K562 (cell line): ENCODE data around the gene MCCD1. TPM values are rescaled to one million over a fixed set of nuclear protein-coding genes. Genes with fewer than 3 reads are reported as not detected.

Experiments
- ARID3A ChIP-seq: IDR thresholded peaks from 2 replicates; pipeline ENCODE4 v1.6.1; 2012; ENCODE audit warnings: low read depth, low read length, improper control_type of control experiment, borderline replicate concordance
- ETS2 ChIP-seq: IDR thresholded peaks from 2 replicates; pipeline ENCODE4 v1.6.1; 2016; ENCODE audit warnings: borderline replicate concordance, missing genetic modification characterization, mild to moderate bottlenecking, moderate library complexity, missing compliant biosample characterization; ENCODE audit not compliant: poor library complexity, severe bottlenecking
- HOXB6 ChIP-seq: fragments of 250-450 bp; sonication (Bioruptor Pico); IDR thresholded peaks from 2 replicates; pipeline ENCODE4 v1.5.1; 2022; ENCODE audit warnings: mild to moderate bottlenecking, borderline replicate concordance
- JUND ChIP-seq, 2 experiments: IDR thresholded peaks; 2 replicates in 1 of 2; 3 replicates in 1 of 2; pipeline ENCODE4 v1.6.1; 2011; ENCODE audit warnings: borderline replicate concordance in 2 of 2, low read depth in 2 of 2, low read length in 2 of 2, improper control_type of control experiment in 1 of 2, missing biosample characterization in 1 of 2, missing genetic modification characterization in 1 of 2, missing genetic modification reagents in 1 of 2
- MEIS2 ChIP-seq: fragments of 450-650 bp; IDR thresholded peaks from 2 replicates; pipeline ENCODE4 v1.6.1; 2014; ENCODE audit warnings: mild to moderate bottlenecking; ENCODE audit not compliant: partially characterized antibody
- NCOA1 ChIP-seq: fragments of 450-650 bp; IDR thresholded peaks from 2 replicates; pipeline ENCODE4 v1.6.1; 2016; ENCODE audit warnings: low read depth
- NUFIP1 ChIP-seq: fragments of 450-650 bp; IDR thresholded peaks from 2 replicates; pipeline ENCODE4 v1.6.1; 2018; ENCODE audit not compliant: partially characterized antibody
- POLR2AphosphoS2 ChIP-seq: IDR thresholded peaks from 2 replicates; pipeline ENCODE4 v1.6.1; 2012; ENCODE audit warnings: low read length, improper control_type of control experiment
- POLR2AphosphoS5 ChIP-seq: IDR thresholded peaks from 2 replicates; pipeline ENCODE4 v1.6.1; 2011; ENCODE audit warnings: mild to moderate bottlenecking, low read depth, low read length, moderate library complexity; ENCODE audit not compliant: control insufficient read depth, insufficient read depth
- RBM17 ChIP-seq: fragments of 200-400 bp; formaldehyde crosslinking; IDR thresholded peaks from 2 replicates; pipeline ENCODE4 v1.6.1; 2017; ENCODE audit warnings: low read depth, mild to moderate bottlenecking, low read length, borderline replicate concordance
- SREBF1 ChIP-seq: fragments of 150-350 bp; IDR thresholded peaks from 2 replicates; pipeline ENCODE4 v1.6.1; 2014; ENCODE audit warnings: antibody characterized with exemption, low read depth, low read length, borderline replicate concordance
- SRSF1 ChIP-seq: fragments of 200-400 bp; formaldehyde crosslinking; IDR thresholded peaks from 2 replicates; pipeline ENCODE4 v1.6.1; 2017; ENCODE audit warnings: mild to moderate bottlenecking, low read depth, low read length, moderate library complexity
- TBP ChIP-seq: optimal IDR thresholded peaks from 2 replicates; pipeline ENCODE3; 2011; ENCODE audit warnings: low read depth, low read length, improper control_type of control experiment
- TGIF2 ChIP-seq: sonication (generic); formaldehyde crosslinking; IDR thresholded peaks from 2 replicates; pipeline ENCODE4 v1.8.1; 2022; ENCODE audit warnings: mild to moderate bottlenecking, missing genetic modification reagents, moderate library complexity
- THRAP3 ChIP-seq: fragments of 450-650 bp; IDR thresholded peaks from 2 replicates; pipeline ENCODE4 v1.6.1; 2016; ENCODE audit warnings: mild to moderate bottlenecking, inconsistent platforms, borderline replicate concordance
- TSC22D4 ChIP-seq: fragments of 450-650 bp; IDR thresholded peaks from 2 replicates; pipeline ENCODE4 v1.6.1; 2016; ENCODE audit warnings: missing genetic modification characterization, missing biosample characterization, control low read depth
- U2AF2 ChIP-seq: fragments of 200-400 bp; formaldehyde crosslinking; optimal IDR thresholded peaks from 2 replicates; pipeline ENCODE3; 2017; ENCODE audit warnings: low read depth, mild to moderate bottlenecking, low read length
- ZNF384 ChIP-seq: IDR thresholded peaks from 2 replicates; pipeline ENCODE4 v1.6.1; 2012; ENCODE audit warnings: low read depth, low read length, improper control_type of control experiment
- polyA plus RNA-seq, 8 experiments: library from polyadenylated mRNA; depleted of rRNA in 4 of 8; stranded (reverse) in 5 of 8; unstranded in 3 of 8; fragments of >200 nt; fragmentation: Nextera tagmentation in 2 of 8; fragmentation: Illumina TruSeq in 1 of 8; extraction: Ambion mirVana in 2 of 8; extraction: Trizol in 1 of 8; gene quantifications; 2 replicates each; pipeline versions ENCODE4 v1.2.1 to v1.2.3, GENCODE V29; 2011 to 2014; ENCODE audit warnings: inconsistent platforms in 1 of 8, missing spikeins in 1 of 8
- total RNA-seq, 7 experiments: library from RNA; depleted of rRNA in 6 of 7; stranded (reverse); fragments of >200 nt in 6 of 7; fragmentation: Illumina TruSeq in 2 of 7; extraction: Trizol in 2 of 7; gene quantifications; 2 replicates each; pipeline versions ENCODE4 v1.2.1 to v1.2.3, GENCODE V29; 2011 to 2021; ENCODE audit warnings: low replicate concordance in 1 of 7
- TF ChIP-seq, protein P1 (sequence below), 2 experiments: IDR thresholded peaks; 2 replicates each; pipeline ENCODE4 v1.6.1; 2011; ENCODE audit warnings: borderline replicate concordance in 1 of 2, control low read depth in 1 of 2, low read depth in 1 of 2, low read length in 1 of 2, mild to moderate bottlenecking in 1 of 2, mixed read lengths in 1 of 2, moderate library complexity in 1 of 2; ENCODE audit not compliant: insufficient read depth in 1 of 2, insufficient read length in 1 of 2, poor library complexity in 1 of 2, severe bottlenecking in 1 of 2; ENCODE audit errors: extremely low read depth in 1 of 2
- TF ChIP-seq, protein P2 (sequence below): fragments of 450-650 bp; IDR thresholded peaks from 2 replicates; pipeline ENCODE4 v1.6.1; 2016; ENCODE audit warnings: antibody characterized with exemption

The MCCD1 gene
- total and polyA plus RNA-seq, 9 of the 15 experiments (the other 6 are each of a cell fraction or from before 2014, with no cell fraction given), result not detected

GRCh38 chr6:31541658-31542521 lies 13.1 kb downstream of the MCCD1 start, which contains the start of gene DDX39B (continued):
- TF ChIP-seq ARID3A (no peak), HOXB6 (CRISPR knock-in tag) (no peak), POLR2AphosphoS2 (no peak), THRAP3 (peak; percentile 88), POLR2AphosphoS5 (peak; percentile 90), JUND (IDR thresholded peaks at IDR 0.05; ENCODE audit: borderline replicate concordance, low read depth, low read length) (peak; percentile 34; the same call in 1 of the 2 replicates), JUND (tag; IDR thresholded peaks at IDR 0.05; ENCODE audit: borderline replicate concordance, low read depth, low read length) (peak; percentile 70; the same call in 2 of the 3 replicates), TSC22D4 (no peak), TBP (peak; percentile 97), RBM17 (no peak), SRSF1 (no peak), MEIS2 (peak; percentile 67), NCOA1 (peak; percentile 86; the same call in 1 of the 2 replicates), SREBF1 (0 out of 2 replicates have a peak, but pooled peaks have one; percentile 82), TGIF2 (CRISPR knock-in tag) (no peak; the same call in 1 of the 2 replicates), NUFIP1 (peak; percentile 90), ZNF384 (no peak), U2AF2 (no peak), ETS2 (tag) (no peak)
- TF ChIP-seq, protein P1, sequence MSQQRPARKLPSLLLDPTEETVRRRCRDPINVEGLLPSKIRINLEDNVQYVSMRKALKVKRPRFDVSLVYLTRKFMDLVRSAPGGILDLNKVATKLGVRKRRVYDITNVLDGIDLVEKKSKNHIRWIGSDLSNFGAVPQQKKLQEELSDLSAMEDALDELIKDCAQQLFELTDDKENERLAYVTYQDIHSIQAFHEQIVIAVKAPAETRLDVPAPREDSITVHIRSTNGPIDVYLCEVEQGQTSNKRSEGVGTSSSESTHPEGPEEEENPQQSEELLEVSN (IDR thresholded peaks at IDR 0.05; ENCODE audit: borderline replicate concordance in 1 of 2, extremely low read depth in 1 of 2, insufficient read depth in 1 of 2, insufficient read length in 1 of 2, low read depth in 1 of 2, low read length in 1 of 2, poor library complexity in 1 of 2, severe bottlenecking in 1 of 2), result peak; percentile 95 to 97
- TF ChIP-seq, protein P2, sequence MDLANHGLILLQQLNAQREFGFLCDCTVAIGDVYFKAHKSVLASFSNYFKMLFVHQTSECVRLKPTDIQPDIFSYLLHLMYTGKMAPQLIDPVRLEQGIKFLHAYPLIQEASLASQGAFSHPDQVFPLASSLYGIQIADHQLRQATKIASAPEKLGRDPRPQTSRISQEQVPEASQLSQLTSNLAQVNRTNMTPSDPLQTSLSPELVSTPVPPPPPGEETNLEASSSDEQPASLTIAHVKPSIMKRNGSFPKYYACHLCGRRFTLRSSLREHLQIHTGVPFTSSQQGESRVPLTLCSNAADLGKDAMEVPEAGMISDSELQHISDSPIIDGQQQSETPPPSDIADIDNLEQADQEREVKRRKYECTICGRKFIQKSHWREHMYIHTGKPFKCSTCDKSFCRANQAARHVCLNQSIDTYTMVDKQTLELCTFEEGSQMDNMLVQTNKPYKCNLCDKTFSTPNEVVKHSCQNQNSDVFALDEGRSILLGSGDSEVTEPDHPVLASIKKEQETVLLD, result peak; percentile 89
